HG03280 (cell line): Measurements from ENCODE around the gene PTPN9.
"Not testable (repeated sequence)": the region's sequence is repeated elsewhere in the genome, so short reads cannot be mapped to it uniquely, and the experiment has no call there.

Experiments
- ATAC-seq: cut with Tn5 transposase; IDR thresholded peaks from one replicate; pipeline ENCODE4 v1.9.1; 2021; ENCODE audit warnings: mild to moderate bottlenecking, moderate library complexity; ENCODE audit not compliant: unreplicated experiment

PTPN9 gene

DNA sequence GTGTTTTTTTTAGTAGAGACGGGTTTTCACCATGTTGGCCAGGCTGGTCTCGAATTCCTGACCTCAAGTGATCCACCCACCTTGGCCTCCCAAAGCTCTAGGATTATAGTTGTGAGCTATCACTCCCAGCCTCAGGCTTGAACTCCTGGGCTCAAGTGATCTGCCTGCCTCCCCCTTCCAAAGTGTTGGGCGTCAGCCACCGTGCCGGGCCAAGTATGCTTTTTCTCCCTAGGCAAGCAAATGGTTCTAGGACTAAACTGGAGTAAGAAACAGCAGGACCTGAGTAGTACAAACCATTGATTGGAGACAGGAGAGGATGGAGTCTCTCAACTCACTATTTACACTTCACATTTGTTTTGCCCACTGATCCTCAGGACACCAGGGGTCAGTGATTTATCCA, 4.6 kb upstream of the PTPN9 start:
- no peak for ATAC-seq

DNA sequence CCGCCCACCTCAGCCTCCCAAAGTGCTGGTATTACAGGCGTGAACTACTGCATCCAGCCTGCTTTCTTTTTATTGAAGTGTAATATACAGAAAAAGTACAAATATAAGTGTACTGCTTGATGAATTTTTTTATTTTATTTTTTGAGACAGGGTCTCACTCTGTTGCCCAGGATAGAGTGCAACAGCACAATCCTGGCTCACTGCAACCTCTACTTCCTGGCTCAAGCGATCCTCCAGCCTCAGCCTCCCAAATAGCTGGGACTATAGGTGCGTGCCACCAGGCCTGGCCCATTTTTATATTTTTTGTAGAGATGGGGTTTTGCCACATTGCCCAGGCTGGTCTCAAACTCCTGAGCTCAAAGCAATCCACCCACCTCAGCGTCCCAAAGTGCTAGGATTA, 3.8 kb upstream of the PTPN9 start:
- ATAC-seq = not testable (repeated sequence)

DNA sequence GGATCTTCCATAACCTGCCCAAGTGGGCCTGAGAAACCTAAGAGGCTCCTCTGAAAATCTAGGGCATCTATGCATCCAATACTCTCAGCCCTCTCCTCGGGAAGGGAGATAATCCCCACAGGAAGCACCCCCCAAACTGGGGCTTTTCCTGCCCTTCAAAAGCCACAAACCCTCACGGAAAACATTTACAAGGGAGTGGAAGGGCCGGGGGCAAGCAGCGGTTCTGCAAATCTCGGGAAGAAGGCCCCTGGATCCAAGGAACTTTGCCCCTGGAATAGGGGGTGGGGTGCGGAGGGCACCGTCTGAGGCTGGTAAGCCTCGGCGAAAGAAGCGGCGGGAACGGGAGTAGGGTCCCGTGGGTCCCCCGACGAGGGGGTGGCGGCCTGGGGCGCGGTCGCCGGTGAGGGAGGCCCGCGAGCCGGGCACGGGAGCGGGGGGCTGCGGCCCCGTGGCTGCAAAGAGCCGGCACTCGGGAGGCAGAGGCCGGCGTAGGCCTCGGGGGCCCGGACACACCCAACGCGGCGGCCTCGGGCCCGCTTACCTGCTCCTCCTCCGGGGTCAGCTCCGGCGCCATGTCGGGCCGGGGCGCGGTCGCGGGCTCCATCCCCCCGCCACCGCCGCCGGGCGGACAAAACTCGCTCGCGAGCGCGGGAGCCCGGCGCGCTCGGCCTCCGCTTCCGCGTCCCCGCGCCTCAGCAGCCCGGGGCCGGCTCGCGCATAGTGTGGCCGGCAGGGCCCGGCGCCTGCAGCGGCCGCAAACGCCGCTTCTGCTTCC, 755 bp downstream of the PTPN9 start:
- ATAC-seq = no peak

DNA sequence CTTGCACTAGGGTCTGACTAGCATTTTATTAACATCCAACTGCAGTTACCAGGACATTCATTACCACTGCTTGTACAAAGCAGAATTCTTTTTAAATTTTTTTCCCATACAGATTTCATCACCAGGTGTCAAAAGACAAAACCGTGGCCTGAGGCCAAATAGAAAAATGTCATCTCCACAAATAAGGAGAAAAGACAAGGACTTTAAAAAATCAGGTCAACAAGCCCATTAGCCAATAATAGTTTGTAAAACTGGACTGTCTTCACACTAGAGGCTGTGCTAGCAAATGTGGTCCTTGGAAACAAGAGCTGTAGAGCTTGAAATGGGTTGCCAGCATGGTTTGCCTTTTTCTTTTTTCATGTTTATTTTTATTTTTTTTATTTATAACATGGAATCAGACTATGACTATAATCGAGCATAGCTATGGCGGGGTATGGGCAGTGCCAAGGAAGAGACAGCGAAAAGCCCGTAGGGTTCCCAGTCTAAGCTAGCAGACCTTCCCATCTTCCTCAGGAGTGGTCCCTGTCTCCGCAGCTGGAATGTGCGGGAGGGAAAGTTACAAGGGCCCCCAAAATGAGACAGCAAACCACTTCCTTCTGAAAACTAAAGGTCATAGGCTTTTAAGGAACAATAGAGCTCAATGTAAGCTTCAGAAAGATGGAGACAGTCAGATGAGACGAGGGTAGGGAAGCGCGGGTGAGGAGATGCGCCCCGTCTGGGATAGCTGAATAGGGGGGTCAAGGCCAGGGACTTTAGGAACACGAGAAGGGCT, 1.5 kb downstream of the PTPN9 start:
- no peak for ATAC-seq

DNA sequence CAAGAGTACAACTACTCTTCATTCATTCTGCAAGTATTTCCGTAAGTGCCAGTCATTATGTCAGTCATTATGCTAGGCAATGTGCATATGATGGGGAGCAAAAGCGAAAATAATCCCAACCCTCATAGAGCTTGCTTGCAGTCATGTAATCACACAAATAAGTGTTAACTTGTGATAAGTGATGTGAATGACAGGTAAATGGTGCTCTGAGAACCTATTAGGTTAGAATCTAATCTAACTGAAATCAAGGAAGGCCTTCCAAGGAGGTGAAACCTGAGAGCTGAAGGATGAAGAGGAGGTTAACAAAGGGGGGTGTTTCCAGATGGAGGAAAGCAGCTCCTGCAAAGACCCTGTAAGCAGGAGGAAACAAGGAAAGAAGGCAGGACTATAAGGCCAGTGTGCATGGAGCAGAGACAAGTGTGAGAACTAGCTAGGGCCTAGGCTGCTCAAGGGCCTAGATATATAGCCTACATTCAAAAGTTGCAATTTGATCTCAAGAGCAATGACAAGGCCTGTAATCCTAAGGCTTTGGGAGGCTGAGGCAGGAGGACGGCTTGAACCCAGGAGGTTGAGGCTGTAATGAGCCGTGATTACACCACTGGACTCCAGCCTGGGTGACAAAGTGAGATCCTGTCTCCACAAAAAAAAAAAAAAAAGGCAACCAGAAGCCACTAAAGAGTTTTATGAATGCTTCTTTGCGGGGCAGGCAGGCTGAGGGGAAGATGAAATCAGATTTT, 5.3 kb downstream of the PTPN9 start:
- ATAC-seq = no peak

DNA sequence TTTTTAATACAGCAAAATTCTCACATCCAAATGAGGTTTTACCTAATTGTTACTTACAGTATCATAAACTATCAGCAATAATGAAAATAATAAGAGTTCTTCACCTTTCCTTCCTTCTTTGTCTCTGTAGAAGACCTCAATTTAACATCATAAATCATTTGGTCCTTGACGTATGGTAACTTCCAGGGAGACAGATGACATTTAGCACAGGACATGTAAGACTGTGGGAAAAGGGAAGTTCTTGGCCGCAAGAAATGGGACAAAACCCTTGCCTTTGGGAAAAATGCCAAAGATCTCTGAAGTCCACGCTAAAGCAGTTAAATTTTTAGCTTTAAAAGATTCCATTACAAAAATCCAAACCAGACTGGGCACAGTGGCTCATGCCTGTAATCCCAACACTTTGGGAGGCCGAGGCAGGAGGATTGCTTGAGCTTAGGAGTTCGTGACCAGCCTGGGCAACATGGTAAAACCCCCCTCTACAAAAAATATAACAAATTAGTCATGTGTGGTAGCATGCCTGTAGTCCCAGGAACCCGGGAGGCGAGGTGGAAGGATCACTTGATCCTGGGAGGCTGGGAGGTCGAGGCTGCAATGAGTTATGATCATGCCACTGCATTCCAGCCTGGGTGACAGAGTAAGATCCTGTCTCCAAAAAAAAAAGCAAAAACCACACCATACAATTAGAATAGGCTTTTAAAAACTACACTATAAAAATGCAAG, 8.8 kb downstream of the PTPN9 start:
- no peak for ATAC-seq

DNA sequence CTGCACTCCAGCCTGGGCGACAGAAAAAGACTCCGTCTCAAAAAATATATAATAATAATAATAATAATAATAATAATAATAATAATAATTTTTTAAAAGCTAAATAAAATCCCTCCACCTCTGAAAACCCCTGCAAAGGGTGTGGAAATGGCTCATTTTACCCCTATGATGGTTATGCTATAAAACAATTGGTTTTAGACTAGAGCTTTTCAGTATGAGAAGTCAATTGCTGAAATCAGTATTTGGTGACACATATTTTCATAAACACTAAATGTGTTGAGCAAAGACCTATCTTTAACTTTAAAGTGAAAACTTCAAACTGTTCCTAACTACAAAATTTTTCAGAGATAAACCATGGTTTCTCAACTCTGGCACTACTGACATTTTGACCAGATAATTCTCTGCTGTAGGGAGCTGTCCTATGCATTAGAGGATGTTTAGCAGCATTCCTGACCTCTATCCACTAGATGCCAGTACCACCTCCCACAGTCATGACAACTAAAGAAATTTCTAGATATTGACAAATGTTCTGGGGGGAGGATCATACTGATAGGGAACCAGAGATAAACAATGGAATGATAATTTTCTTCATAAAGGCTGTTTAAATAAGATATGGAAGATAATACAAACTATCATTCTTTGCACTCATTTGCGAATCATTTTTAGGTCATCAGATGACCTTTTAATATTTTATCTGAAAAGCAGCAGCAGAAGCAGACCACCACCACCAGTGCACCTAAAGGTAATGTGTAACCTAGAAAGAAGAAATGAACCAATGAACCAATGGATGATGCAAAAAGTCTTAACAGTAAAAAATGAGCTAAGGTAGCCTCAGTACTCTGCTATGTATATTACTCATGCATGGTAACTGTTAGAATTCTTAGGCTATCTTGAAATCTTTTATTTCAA, 13.8 kb downstream of the PTPN9 start:
- no peak for ATAC-seq

DNA sequence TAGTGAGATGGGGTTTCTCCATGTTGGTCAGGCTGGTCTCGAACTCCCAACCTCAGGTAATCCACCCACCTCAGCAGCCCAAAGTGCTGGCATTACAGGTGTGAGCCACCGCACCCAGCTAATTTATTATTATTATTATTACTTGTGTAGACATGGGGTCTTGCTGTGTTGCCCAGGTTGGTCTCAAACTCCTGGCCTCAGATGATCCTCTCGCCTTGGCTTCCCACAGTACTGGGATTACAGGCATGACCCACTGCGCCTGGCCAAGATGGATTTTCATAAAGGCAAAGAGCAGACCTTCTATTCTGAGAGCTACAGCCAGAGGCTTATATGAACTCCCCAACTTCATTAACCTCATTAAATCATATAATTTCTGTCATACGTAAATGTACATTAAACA, 17.2 kb downstream of the PTPN9 start:
- no peak for ATAC-seq

DNA sequence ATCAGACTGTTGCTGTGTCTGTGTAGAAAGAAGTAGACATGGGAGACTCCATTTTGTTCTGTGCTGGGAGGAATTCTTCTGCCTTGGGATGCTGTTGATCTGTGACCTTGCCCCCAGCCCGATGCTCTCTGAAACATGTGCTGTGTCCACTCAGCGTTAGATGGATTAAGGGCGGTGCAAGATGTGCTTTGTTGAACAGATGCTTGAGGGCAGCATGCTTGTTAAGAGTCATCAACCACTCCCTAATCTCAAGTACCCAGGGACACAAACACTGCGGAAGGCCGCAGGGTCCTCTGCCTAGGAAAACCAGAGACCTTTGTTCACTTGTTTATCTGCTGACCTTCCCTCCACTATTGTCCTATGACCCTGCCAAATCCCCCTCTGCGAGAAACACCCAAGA, 19.8 kb downstream of the PTPN9 start:
- ATAC-seq = not testable (repeated sequence)

DNA sequence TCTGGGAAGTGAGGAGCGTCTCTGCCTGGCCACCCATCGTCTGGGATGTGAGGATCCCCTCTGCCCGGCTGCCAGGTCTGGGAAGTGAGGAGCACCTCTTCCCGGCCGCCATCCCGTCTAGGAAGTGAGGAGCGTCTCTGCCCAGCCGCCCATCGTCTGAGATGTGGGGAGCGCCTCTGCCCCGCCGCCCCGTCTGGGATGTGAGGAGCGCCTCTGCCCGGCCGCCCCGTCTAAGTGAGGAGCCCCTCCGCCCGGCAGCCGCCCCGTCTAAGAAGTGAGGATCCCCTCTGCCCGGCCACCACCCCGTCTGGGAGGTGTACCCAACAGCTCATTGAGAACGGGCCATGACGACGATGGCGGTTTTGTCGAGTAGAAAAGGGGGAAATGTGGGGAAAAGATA, 20.2 kb downstream of the PTPN9 start:
- not testable (repeated sequence) for ATAC-seq

DNA sequence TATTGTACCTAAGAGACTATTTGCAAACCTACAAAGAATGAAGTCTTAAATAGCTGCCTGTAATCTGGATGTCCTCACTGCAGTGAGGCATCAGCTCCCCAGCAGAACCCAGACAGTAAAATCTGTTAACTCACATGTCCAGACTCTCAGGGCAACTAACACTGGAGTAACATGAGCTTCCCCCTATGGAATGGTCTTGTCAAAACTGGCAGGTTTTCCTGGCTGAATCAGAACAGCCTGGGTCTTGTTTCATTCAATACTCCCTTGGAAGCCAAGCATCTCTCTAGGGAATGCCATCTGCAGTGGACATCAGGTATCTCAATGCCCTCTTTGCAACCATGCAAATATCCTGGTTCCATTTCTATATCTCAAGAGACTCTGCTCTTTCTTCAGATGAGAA, 24.4 kb downstream of the PTPN9 start:
- no peak for ATAC-seq

DNA sequence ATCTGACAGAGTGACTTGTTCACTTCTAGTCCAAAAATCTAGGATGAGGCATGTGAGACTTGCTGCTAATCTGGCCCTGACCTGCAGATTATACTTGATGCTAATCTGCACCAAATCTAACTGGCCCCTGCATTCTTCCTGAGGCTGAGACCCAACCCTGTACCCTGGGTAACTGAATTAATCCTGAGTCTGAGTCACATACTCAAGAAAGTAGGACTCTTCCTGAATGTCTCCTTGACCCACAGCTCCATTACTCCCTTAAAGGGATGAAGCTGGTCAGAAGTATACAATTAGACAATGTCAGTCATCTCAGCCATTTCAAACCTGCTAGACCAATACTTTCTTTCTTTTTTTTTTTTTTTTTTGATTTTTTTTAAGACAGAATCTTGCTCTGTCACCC, 25.5 kb downstream of the PTPN9 start:
- no peak for ATAC-seq

DNA sequence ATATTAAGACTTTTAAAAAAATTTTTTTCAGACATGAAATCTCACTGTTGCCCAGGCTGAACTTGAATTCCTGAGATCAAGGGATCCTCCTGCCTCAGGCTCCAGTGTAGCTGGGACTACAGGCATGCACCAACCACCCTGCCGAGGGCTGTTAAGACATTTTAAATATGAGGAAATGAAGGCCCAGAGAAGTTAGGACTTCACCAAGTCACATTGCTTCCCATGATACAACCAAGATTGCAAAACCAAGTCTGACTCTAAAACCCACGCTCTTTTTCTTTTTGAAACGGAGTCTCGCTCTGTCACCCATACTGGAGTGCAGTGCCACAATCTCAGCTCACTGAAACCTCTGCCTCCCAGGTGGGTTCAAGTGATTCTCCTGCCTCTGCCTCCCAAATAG, 28.0 kb downstream of the PTPN9 start:
- no peak for ATAC-seq

DNA sequence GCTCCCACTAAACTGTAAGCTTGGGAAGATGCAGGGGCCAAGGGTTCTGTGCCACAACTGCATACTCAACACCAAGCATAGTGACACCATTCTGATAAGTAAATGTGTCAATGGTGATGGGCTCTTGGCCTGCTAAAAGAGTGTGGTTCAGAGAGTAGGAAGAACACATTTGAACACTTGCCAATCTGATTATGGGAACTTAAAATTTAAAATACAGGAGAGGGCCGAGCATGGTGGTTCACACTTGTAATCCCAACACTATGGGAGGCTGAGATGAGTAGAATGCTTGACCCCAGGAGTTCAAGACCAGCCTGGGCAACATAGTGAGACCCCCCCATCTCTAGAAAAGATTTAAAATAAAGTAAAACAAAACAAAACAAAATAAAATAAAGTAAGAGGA, 34.1 kb downstream of the PTPN9 start:
- no peak for ATAC-seq

DNA sequence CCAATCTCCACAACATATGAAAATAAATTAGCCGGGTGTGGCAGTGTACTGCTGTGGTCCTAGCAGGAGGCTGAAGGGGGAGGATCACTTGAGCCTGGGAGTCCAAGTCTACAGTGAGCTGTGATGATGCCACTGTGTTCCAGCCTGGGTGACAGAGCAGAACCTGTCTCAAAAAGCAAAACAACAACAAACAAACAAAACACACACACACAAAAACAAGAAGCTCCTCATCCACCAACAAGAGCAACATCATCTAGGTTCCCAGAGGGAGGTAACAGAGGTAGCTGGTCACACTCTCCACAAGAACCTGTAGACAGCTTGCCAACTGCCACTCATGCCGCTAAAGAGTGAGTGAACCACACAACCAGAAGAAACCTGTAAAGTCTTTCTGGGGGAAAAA, 34.8 kb downstream of the PTPN9 start:
- no peak for ATAC-seq

DNA sequence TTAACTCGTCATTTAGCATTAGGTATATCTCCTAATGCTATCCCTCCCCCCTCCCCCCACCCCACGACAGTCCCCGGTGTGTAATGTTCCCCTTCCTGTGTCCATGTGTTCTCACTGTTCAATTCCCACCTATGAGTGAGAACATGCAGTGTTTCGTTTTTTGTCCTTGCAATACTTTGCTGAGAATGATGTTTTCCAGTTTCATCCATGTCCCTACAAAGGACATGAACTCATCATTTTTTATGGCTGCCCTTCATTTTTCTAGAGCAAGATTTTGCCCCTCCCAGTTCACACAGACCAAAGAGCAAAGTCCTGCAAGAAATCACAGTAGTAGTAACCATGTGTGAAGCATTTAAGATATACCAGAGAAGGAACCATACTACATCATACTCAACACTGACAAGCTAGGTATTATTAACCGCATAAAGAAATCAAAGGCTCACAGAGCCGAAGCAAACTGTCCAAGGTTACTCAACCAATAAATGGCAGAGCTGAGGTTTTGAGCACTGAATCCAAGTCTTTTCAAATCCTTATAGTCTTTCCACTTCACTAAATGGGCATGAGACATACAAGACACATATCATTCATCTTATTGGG, 36.1 kb downstream of the PTPN9 start:
- not testable (repeated sequence) for ATAC-seq

DNA sequence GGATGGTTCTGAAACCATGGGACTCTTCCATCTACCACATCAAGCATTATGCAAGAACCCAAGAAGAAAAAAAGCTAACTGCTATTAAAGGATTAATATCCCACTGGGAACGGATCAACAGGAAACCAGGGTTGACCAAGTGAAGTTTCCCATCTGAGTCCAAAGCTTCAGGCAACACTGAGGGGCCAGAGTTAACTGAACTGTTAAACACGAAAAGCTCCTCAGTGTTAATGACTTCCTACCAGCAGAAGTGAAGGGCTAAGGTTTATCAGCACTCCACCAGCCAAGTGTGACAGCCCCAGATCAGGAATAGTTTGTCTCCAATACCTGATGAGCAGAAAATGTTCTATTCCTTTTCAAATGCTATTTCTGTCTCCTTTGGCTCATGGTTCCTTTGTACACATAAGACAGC, 36.7 kb downstream of the PTPN9 start:
- no peak for ATAC-seq

DNA sequence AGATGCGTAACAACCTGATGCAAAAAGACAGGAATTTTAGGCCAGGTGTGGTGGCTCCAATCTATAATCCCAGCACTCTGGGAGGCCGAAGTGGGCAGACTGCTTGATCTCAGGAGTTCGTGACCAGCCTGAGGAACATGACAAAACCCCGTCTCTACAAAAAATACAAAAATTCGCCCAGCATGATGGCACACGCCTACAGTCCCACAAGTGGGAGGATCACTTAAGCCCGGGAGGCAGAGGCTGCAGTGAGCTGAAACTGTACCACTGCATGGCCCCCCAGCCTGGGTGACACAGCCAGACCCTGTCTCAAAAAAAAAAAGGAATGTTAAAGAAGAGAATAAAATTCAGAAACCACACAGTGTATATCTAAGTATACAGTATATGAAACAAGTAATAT, 40.7 kb downstream of the PTPN9 start:
- ATAC-seq = no peak

DNA sequence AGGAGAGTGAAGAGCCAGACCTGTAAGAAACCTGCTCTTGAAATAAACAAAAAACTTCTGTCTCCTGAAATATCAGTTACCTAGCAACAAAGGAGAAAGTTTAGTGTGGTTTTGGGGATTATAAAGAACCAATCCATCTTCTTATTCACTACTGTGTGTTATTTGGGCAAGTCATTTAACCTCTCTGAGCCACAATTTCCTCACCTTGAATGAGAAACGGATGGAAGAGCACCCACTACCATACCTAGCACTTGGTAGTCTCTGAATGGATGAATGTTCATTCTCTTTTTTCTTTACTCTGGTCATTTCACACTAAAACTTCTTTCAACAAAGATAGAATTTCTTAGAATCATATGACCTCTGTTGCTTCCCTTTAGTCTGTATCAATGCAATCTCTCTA, 45.2 kb downstream of the PTPN9 start:
- ATAC-seq = no peak
